WI38 (cell line): ENCODE measurements around the gene ZNF502.

Experiments used
- H3K4me3 ChIP-seq: 2 replicates; pipeline ENCODE4 v1.5.1; 2011; ENCODE audit warnings: low read depth, mild to moderate bottlenecking, control low read depth, low read length
- CTCF ChIP-seq: IDR thresholded peaks from 2 replicates; pipeline ENCODE4 v1.5.1; 2012; ENCODE audit warnings: low read depth, mild to moderate bottlenecking, control low read depth, low read length

Gene ZNF502

GRCh38 chr3:44680921-44681455, 31.5 kb upstream of the ZNF502 start:
- TF ChIP-seq CTCF = no peak
- no peak overlapping the region for H3K4me3 ChIP-seq

- no peak for TF ChIP-seq CTCF
- H3K4me3 ChIP-seq = no peak overlapping the region
Measured at GRCh38 chr3:44682182-44682896, 30.1 kb upstream of the ZNF502 start.

GRCh38 chr3:44685128-44685800, 27.2 kb upstream of the ZNF502 start:
- TF ChIP-seq CTCF = no peak
- peak overlapping the region; percentile 68 for H3K4me3 ChIP-seq

GRCh38 chr3:44687898-44688297, 24.6 kb upstream of the ZNF502 start:
- no peak for TF ChIP-seq CTCF
- H3K4me3 ChIP-seq = no peak overlapping the region

- no peak overlapping the region for H3K4me3 ChIP-seq
- TF ChIP-seq CTCF = no peak
Measured at GRCh38 chr3:44721231-44722102, 9.0 kb downstream of the ZNF502 start.

- H3K4me3 ChIP-seq = no peak overlapping the region
- no peak for TF ChIP-seq CTCF
Measured at GRCh38 chr3:44722103-44722401, 9.6 kb downstream of the ZNF502 start.
